Epithelial cell of esophagus (primary cell): ENCODE measurements around the gene ATP1A4.

Experiments
- DNase-seq: peaks from one replicate; pipeline ENCODE4 v3.0.0; 2010; ENCODE audit warnings: low read depth
- H3K4me3 ChIP-seq: 2 replicates; pipeline ENCODE4 v1.5.1; 2011; ENCODE audit warnings: mild to moderate bottlenecking, low read length, control low read depth
- TF ChIP-seq, protein P1 (sequence below): IDR thresholded peaks from 2 replicates; pipeline ENCODE4 v1.5.1; 2011; ENCODE audit warnings: low read depth, mild to moderate bottlenecking, low read length, control low read depth, inconsistent platforms; ENCODE audit not compliant: insufficient read depth; ENCODE audit errors: missing control alignments

The ATP1A4 gene

DNA sequence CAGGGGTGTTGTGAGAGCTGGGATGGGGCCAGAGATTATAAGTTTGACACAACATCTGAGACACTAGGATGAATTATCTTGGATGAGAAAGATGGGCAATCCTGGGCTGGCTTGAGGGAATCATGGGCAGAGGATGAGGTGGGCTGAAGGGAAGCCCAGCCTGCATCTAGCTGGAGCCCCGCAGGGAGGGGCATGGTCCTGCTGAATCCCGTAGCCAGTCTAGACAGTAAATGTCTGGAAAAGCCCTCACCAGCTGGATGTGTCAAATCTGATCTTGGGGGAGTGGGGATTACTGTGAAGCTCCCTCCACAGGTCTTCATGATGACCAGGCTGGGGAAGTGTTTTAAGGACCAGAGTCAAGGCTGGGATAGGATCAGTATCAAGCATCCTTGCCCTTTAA is 35.3 kb downstream of the ATP1A4 start:
- no peak overlapping the region for H3K4me3 ChIP-seq
- DNase-seq: no peak
- TF ChIP-seq, protein P1, sequence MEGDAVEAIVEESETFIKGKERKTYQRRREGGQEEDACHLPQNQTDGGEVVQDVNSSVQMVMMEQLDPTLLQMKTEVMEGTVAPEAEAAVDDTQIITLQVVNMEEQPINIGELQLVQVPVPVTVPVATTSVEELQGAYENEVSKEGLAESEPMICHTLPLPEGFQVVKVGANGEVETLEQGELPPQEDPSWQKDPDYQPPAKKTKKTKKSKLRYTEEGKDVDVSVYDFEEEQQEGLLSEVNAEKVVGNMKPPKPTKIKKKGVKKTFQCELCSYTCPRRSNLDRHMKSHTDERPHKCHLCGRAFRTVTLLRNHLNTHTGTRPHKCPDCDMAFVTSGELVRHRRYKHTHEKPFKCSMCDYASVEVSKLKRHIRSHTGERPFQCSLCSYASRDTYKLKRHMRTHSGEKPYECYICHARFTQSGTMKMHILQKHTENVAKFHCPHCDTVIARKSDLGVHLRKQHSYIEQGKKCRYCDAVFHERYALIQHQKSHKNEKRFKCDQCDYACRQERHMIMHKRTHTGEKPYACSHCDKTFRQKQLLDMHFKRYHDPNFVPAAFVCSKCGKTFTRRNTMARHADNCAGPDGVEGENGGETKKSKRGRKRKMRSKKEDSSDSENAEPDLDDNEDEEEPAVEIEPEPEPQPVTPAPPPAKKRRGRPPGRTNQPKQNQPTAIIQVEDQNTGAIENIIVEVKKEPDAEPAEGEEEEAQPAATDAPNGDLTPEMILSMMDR: no peak

DNA sequence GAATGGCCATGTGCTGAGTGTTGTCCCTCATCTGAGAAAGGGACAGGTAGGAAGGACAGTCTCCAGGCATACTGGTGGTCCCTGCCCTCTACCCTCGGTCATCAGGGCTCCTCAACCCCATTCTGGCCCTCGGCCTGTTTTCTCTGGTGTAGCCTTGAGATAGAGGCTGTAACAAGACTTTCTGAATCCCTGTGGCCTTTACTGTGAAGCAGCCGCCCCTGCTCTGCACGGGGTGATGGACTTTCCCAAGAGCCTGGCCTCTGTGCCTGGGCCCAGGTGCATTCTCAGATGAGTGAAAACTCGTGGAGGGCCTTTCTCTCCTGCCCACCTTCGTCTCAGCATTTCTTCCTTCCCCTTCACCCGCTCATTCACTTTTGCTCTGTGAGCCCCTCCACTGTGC is 36.0 kb downstream of the ATP1A4 start:
- DNase-seq: no peak
- TF ChIP-seq, protein P1: no peak
- H3K4me3 ChIP-seq: no peak overlapping the region

DNA sequence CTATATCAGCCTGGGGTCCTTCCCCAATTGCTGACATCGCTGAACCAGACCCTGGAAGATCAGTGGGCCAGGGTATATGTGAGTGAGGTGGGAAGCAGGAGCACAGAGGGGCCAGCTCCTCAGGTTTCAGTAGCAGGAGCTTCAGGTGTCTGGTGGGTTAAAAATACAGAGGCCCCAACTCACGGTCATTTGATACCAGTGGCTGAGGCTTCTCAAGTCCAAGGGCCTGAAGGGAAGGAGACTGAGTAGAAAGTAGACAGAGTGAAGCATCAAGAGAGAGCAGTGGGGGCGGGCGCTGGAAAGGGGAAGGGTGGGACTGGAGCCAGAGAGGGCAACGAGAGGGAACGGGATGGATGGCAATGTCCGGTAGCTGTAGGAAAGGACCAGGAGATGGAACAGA is 36.9 kb downstream of the ATP1A4 start:
- TF ChIP-seq, protein P1: no peak
- H3K4me3 ChIP-seq: no peak overlapping the region
- DNase-seq: no peak

DNA sequence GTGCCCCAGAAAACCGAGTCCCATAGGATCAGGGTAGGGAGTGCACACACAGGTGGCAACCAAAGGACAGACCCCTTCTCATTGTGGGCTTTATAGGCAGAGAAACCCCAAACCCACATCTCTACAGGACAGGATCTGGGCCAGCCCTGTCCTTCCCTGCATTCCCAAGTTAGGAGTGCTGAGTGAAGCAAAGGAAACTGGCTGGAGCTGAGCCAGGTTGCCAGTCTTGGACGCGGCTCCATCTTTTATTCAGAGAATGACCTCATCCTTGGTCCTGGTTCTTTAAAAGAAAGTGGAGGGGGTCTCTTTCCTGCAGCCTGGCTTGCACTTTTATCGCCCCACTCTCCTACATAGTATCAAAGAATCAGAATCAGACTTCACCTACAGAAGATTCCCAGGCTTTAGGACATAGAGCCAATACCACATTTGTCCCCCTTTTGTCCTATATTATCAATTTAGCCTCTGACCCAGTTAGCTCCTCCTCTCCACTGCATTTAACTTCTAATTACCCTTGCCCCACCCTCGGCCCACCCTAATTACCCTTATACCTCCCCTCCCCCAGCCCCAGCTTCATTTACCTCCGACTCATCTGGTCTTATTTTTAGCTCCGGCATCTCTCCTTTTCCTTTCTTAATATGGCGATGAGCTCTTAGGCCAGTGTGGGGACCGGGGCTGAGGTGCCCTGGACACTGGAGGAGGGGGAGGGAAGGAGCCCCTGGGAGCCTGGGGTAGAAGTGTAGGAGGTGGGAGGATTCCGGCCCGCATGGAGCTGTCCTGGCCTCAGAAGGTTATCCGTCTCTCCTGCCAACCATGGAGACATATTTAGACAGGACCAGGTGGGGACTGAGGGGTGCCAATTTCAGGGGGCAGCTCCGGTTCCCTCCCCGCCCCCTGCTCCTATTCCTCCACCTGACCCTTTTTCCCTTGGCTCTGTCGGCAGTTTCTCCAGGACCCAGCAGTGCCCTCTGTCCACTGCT is 38.5 kb downstream of the ATP1A4 start, which contains the start of gene CASQ1:
TSS of gene CASQ1 (plus strand) at position 927 of the 977 bp plus-strand sequence. CDS start 177 bp downstream, outside the sequence.
- TF ChIP-seq, protein P1: no peak
- DNase-seq: peak; percentile 32
- H3K4me3 ChIP-seq: no peak within 1 kb of the TSS

DNA sequence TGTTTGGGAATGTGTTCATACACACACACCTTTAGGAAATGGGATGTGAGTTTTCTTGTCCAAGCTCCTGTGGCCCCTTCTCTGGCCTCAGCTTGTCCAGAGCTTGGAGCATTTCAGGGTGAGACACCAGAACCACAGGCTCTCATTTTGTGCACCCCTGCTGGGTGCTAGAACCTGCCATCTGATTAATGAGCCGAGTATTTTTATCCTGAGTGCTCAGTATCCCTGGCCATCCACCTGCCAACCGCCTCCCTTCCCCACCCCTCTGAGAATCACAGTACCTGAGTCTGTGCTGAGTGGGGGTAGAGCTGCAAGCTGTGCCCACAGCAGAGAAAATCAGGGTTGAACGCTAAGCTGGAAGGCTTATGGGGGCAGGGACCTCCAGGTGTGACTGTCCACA is 40.4 kb downstream of the ATP1A4 start:
- no peak for DNase-seq
- H3K4me3 ChIP-seq: no peak overlapping the region
- TF ChIP-seq, protein P1: no peak

DNA sequence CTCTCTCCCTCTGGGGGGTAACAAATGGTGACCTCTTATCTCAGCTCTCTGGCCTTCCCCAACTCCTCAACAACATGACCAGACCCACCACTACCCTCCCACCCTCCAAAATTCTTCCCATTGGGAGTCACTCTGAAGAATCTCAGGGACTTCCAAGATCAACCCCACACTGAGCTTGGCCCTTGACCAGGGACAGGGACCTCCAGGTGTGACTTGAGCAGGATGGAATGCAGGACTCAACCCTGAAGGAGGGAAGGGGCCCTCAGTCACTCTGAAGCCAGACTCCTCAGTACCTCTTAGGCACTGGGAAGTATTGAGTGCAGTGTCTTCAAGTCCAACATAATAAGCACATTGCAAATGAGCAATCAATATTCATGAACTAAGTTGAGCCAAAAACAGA is 40.8 kb downstream of the ATP1A4 start:
- TF ChIP-seq, protein P1: no peak
- no peak for DNase-seq
- no peak overlapping the region for H3K4me3 ChIP-seq
